GM23248 (cell line): ENCODE data around the gene SUSD3.

Experiments used
- EZH2 ChIP-seq: fragments of 200-600 bp; sonication (generic); IDR thresholded peaks from 2 replicates; pipeline ENCODE4 v1.6.1; 2018; ENCODE audit warnings: antibody characterized with exemption, mild to moderate bottlenecking; ENCODE audit not compliant: insufficient read depth, poor library complexity, severe bottlenecking
- EZH2phosphoT487 ChIP-seq: fragments of 200-600 bp; sonication (generic); IDR thresholded peaks from 2 replicates; pipeline ENCODE4 v1.6.1; 2018; ENCODE audit warnings: antibody characterized with exemption, moderate library complexity, mild to moderate bottlenecking, low read depth; ENCODE audit not compliant: insufficient read depth

DNA sequence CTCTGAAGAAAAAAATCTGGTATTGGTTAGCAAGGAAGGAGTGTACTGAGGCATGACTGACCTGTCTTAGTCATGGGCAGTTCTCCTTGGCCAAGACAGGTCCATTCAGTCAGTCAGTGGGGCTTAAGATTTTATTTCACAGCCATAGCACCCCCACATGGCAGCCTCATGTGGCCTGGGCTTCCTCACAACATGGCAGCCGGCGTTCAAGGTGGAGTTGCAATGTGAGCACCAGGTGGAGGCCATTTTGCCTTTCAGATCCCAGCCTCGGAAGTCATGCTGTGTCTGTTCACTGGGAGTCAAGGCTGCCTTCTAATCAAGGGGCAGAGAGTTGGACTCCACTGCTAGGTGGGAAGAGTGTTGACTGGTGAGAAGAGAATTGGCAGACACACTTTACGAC is 27.2 kb downstream of the SUSD3 start:
- TF ChIP-seq EZH2phosphoT487 (no peak), EZH2 (no peak)
